ENCODE data around the gene UBL4B.

Gene UBL4B, protein sequence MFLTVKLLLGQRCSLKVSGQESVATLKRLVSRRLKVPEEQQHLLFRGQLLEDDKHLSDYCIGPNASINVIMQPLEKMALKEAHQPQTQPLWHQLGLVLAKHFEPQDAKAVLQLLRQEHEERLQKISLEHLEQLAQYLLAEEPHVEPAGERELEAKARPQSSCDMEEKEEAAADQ

DNA sequence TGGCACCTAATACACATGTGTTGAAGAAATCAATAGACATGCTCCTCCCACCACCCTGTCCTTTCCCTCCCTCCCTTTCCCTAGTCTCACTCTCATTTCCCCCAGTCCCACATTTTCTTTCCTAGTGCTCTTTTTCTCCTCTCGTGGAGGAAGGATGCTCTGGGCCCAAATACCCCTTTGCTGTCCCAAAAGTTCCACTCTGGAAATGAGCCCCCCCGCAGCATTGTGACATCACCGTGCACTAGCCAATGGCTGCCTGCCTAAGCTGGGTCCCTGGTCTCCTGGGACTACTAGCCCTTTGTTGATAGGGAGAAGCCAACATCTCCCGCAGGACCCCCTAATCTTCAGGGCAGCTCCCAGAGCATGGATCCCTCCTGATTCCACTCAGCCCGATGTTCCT, at the start of gene UBL4B:
UBL4B (plus strand) TSS at position 301 of the 400 bp plus-strand sequence; CDS start at position 393, 92 bp downstream.
- TF ChIP-seq EZH2 (IDR thresholded peaks at IDR 0.05; ENCODE audit: borderline replicate concordance, low read length) = no peak
- TF ChIP-seq, protein P1, sequence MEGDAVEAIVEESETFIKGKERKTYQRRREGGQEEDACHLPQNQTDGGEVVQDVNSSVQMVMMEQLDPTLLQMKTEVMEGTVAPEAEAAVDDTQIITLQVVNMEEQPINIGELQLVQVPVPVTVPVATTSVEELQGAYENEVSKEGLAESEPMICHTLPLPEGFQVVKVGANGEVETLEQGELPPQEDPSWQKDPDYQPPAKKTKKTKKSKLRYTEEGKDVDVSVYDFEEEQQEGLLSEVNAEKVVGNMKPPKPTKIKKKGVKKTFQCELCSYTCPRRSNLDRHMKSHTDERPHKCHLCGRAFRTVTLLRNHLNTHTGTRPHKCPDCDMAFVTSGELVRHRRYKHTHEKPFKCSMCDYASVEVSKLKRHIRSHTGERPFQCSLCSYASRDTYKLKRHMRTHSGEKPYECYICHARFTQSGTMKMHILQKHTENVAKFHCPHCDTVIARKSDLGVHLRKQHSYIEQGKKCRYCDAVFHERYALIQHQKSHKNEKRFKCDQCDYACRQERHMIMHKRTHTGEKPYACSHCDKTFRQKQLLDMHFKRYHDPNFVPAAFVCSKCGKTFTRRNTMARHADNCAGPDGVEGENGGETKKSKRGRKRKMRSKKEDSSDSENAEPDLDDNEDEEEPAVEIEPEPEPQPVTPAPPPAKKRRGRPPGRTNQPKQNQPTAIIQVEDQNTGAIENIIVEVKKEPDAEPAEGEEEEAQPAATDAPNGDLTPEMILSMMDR (IDR thresholded peaks at IDR 0.05; ENCODE audit: low read length) = no peak
- Histone ChIP-seq H3F3A (ENCODE audit: insufficient read depth, low read length) (no peaks in the 10 kb centered on the region), H3K9ac (ENCODE audit: low read length) (no peak within 1 kb of the TSS), H3K27ac (ENCODE audit: low read depth, low read length, poor library complexity, severe bottlenecking) (no peak within 1 kb of the TSS), H3K27me3 (ENCODE audit: insufficient read depth, low read length) (peaks cover 5% of the 10 kb centered on the region; the same call in 1 of the 2 replicates), H4K20me1 (ENCODE audit: insufficient read depth, low read length) (no peaks in the 10 kb centered on the region), H3K79me2 (ENCODE audit: insufficient read depth, low read length) (no peaks in the 10 kb centered on the region), H3K9me3 (ENCODE audit: low read length) (no peaks in the 10 kb centered on the region), H3K4me3 (ENCODE audit: low read depth, low read length, poor library complexity, severe bottlenecking) (no peak within 1 kb of the TSS), H3K9me2 (ENCODE audit: low read depth, low read length) (no peaks in the 10 kb centered on the region), H3K36me3 (ENCODE audit: insufficient read depth, low read length) (no peaks in the 10 kb centered on the region), H2AFZ (ENCODE audit: low read length) (no peak within 1 kb of the TSS), H3K4me2 (ENCODE audit: low read length) (no peak within 1 kb of the TSS), H3K4me1 (ENCODE audit: insufficient read depth, low read length, severe bottlenecking) (no peaks in the 10 kb centered on the region)

DNA sequence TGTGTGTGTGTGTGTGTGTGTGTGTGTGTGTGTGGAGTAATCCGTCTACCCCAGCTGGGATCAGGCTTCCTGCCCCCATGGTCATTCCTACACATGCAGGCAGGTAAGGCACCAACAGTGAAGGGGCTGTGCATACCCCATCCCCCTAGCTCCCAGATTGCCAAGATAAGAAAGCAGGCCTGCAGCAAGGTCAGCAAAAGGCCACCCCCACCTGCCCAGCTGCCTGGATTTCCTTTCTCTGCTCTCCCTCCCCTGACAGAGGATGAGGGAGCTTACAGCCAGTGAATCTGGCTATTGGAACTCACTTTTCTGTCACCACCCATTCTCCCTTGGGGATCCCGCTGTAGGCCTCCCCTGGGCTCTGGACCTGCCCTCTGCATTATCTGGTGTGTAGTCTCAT, 49.6 kb upstream of the UBL4B start:
- no peak overlapping the region for H3K4me2 ChIP-seq (ENCODE audit: low read length)
- no peaks in the 10 kb centered on the region for H3K79me2 ChIP-seq (ENCODE audit: insufficient read depth, low read length)
- H3F3A ChIP-seq (ENCODE audit: insufficient read depth, low read length) = no peaks in the 10 kb centered on the region
- H2AFZ ChIP-seq (ENCODE audit: low read length) = no peak overlapping the region
- no peaks in the 10 kb centered on the region for H4K20me1 ChIP-seq (ENCODE audit: insufficient read depth, low read length)
- H3K4me1 ChIP-seq (ENCODE audit: insufficient read depth, low read length, severe bottlenecking) = no peaks in the 10 kb centered on the region
- peaks cover 8% of the 10 kb centered on the region for H3K36me3 ChIP-seq (ENCODE audit: insufficient read depth, low read length)
- H3K4me3 ChIP-seq (ENCODE audit: low read depth, low read length, poor library complexity, severe bottlenecking) = no peak overlapping the region
- no peaks in the 10 kb centered on the region for H3K9me2 ChIP-seq (ENCODE audit: low read depth, low read length)
- no peak for TF ChIP-seq EZH2 (IDR thresholded peaks at IDR 0.05; ENCODE audit: borderline replicate concordance, low read length)
- TF ChIP-seq, protein P1 (IDR thresholded peaks at IDR 0.05; ENCODE audit: low read length) = no peak
- no peak overlapping the region for H3K9ac ChIP-seq (ENCODE audit: low read length)
- H3K27ac ChIP-seq (ENCODE audit: low read depth, low read length, poor library complexity, severe bottlenecking) = no peak overlapping the region
- no peaks in the 10 kb centered on the region for H3K27me3 ChIP-seq (ENCODE audit: insufficient read depth, low read length)
- no peaks in the 10 kb centered on the region for H3K9me3 ChIP-seq (ENCODE audit: low read length)

DNA sequence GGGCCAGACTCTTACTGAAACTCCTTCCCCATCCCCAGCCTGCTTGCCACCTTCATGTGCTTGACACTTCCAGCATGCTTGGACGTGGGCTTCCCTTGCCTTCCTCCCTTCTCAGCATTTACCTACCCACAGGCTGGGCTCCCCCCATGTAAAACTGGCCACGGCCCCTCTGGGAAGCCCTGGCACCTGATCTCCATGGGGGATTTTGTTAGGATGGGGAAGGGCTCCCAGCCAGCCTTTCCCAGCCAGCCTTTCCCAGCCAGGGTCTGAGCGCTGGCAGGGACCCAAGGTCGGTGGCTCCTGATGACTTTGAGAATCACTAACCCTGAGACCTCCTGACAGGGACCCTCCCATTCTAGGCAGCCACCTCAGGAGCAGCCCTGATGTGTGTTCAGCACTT, 48.5 kb upstream of the UBL4B start:
- Histone ChIP-seq H4K20me1 (ENCODE audit: insufficient read depth, low read length) (no peaks in the 10 kb centered on the region), H3K9me2 (ENCODE audit: low read depth, low read length) (no peaks in the 10 kb centered on the region)

More for the DNA sequence above, 48.5 kb upstream of the UBL4B start:
- H3F3A ChIP-seq (ENCODE audit: insufficient read depth, low read length) = no peaks in the 10 kb centered on the region
- no peak overlapping the region for H3K4me3 ChIP-seq (ENCODE audit: low read depth, low read length, poor library complexity, severe bottlenecking)
- H3K9me3 ChIP-seq (ENCODE audit: low read length) = no peaks in the 10 kb centered on the region
- no peak overlapping the region for H3K9ac ChIP-seq (ENCODE audit: low read length)
- no peak overlapping the region for H3K4me2 ChIP-seq (ENCODE audit: low read length)
- no peaks in the 10 kb centered on the region for H3K79me2 ChIP-seq (ENCODE audit: insufficient read depth, low read length)
- no peaks in the 10 kb centered on the region for H3K4me1 ChIP-seq (ENCODE audit: insufficient read depth, low read length, severe bottlenecking)
- peaks cover 2% of the 10 kb centered on the region for H3K36me3 ChIP-seq (ENCODE audit: insufficient read depth, low read length)
- no peak for TF ChIP-seq EZH2 (IDR thresholded peaks at IDR 0.05; ENCODE audit: borderline replicate concordance, low read length)
- TF ChIP-seq, protein P1 (IDR thresholded peaks at IDR 0.05; ENCODE audit: low read length) = no peak
- H2AFZ ChIP-seq (ENCODE audit: low read length) = no peak overlapping the region
- H3K27me3 ChIP-seq (ENCODE audit: insufficient read depth, low read length) = no peaks in the 10 kb centered on the region; the same call in 1 of the 2 replicates
- no peak overlapping the region for H3K27ac ChIP-seq (ENCODE audit: low read depth, low read length, poor library complexity, severe bottlenecking)

All from OCI-LY1 (cell line).